ENCODE data around the gene SEMA3A.
A peak's percentile ranks its signal among the peaks of the same experiment; 100 is the strongest.
"Not testable (repeated sequence)": the region's sequence is repeated elsewhere in the genome, so short reads cannot be mapped to it uniquely, and the experiment has no call there.

SEMA3A gene

DNA sequence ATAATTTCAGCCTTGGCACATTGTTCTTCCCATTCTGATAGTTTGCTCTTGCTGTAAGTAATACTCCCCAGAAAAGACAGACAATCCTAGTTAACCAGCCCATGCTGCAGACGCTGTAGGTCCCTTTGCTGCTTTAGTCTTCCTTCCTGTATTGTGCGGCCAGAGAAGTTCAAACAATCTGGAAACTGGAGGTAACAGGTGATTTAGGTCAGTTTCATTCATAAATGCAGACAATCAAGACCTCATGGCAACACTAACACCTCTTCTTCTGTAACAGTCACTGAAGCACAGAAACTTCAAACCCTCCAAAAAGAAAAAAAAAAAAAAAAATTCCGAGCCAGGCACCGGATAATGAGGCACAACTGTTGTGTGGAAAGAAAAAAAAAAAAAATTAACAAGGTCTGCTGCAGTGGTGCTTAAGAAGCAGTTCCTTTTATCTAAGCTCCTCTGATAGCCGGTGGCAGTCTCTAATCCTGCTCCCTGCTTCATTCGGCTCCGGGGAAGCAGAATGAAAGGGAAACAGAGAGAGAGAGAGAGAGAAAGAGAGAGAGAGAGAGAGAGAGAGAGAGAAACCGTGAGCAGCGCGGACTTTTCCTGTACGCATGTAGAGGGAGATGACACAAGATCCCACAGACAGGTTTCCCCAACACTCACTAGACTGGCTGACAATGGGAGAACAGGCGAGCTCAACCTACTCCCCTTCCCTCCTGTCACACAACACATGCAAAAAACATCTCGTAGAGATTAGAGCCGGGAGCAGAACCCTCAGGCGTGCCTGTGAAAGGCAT is at the start of gene SEMA3A:
SEMA3A (minus strand) TSS at position 306 of the 788 bp plus-strand sequence; CDS start at position 103, 203 bp downstream.
- peak; percentile 75 for DNase-seq (ENCODE audit: low spot score)

DNA sequence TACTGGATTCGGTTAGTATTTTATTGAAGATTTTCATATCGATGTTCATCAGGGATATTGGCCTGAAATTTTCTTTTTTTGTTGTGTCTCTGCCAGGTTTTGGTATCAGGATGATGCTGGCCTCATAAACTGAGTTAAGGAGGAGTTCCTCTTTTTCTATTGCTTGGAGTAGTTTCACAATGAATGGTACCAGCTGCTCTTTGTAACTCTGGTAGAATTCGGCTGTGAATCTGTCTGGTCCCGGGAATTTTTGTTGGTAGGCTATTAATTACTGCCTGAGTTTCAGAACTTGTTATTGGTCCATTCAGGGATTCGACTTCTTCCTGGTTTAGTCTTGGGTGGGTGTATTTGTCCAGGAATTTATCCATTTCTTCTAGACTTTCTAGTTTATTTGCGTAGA is 48.4 kb upstream of the SEMA3A start:
- DNase-seq (ENCODE audit: low spot score): not testable (repeated sequence)

DNA sequence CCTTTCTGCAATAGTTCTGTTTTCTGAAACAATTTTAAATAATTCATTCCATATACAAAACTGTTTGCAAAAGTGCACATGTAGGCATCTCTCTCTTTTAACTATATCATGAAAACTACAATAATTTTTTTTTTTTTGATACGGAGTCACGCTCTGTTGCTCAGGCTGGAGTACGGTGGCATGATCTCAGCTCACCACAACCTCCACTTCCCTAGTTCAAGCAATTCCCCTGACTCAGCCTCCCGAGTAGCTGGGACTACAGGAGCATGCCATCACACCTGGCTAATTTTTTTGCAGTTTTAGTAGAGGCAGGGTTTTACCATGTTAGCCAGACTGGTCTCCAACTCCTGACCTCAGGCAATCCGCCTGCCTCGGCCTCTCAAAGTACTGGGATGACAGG is 44.0 kb upstream of the SEMA3A start:
- no peak for DNase-seq (ENCODE audit: low spot score)

DNA sequence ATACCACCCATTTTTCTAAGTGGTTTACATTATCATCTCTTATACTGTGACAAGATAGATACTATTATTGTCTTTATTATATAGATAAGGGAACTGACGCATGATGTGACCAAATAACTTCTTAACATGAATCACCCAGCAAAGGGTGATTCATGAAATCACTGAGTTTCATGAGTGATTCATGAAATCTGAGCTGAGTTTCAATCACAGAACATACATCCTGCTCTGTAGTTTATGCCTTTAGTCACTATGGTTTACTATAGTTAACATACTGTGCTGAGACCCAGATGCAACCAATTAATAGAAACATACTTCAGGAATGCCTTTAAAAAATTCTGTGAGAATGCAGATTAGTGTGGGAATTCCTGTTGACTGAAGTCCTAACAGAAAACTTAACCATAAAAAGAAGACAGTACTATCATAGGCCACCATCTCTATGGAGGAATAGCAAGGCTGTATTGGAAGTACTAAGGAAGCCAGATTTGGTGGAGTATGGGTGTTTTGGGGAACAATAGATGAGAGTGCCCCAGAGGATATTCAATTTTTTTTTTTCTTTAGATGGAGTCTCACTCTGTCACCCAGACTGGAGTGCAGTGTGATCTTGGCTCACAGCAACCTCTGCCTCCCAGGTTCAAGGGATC is 43.1 kb upstream of the SEMA3A start:
- DNase-seq (ENCODE audit: low spot score): no peak

DNA sequence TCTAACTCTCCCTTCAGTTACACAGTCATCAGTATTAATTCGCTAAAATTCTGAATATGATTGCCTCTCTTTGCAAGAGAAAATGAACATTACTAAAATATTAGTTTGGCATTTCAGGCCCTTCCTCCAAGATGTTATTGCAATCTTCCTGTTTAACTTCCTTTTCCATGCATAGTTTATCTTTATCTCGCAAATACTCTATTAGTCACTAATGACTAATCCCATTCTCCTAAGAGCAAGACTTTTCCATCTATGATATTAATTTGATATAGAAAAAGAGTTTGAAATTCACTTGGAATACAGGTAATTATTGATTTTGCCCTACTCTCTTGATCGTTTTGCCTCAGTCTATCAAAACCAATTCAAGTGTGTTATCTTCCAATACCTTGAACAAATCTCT is 41.8 kb upstream of the SEMA3A start:
- no peak for DNase-seq (ENCODE audit: low spot score)

DNA sequence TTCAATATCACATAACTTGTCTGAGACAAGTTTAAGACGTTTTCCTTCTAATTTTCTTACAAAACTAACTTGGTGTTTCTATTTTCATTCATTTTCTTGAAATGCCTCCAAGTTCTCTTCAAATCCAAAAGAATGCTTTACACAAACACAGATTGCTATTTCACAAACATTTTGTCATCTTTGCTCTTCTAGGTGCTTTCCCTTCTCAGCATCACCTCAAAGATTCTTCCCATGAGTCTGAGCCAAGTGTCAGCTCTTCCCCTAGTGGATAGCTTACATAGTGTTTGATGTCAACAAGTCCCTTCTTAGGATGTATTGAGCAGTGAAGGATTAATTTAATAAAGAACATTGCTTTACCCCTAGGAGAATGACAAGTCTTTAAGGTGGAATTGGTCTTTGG is 38.1 kb upstream of the SEMA3A start:
- DNase-seq (ENCODE audit: low spot score): no peak

DNA sequence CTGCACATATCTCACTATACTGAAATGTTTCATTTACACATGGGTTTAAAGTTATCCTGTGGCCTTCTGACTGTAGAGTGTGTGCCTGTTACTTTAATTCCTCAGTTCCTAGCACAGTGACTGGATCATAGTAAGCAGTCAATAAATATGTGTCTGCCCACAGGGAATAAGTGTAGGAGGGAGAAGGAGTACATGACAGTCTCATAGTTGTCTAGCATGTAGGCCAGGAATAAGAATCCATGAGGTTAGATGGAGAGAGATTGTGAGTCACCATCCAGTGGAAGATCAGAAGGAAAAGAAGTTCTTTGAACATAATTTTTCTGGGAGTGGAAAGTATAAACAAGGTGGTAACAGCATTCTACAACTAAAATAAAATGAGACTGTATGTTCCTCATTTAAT is 36.6 kb upstream of the SEMA3A start:
- DNase-seq (ENCODE audit: low spot score): no peak

DNA sequence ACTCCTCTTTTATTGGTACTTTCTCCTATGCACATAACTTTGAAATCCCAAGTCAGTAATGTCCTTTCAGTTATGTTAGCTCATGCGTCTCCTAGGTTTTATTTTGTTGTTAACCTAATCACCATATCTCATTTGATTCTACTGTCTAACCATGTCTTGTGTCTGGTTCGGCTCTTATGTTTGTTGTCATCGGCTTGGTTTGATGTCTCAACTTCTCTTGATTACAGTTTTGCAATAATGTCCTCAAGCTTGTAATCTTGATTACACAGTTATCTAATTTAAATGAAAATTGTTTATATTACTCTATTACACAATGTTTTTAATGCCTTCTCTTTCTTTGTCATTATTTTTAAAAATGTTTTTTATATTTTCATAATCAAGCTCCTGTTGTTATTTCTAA is 35.9 kb upstream of the SEMA3A start:
- DNase-seq (ENCODE audit: low spot score): no peak

DNA sequence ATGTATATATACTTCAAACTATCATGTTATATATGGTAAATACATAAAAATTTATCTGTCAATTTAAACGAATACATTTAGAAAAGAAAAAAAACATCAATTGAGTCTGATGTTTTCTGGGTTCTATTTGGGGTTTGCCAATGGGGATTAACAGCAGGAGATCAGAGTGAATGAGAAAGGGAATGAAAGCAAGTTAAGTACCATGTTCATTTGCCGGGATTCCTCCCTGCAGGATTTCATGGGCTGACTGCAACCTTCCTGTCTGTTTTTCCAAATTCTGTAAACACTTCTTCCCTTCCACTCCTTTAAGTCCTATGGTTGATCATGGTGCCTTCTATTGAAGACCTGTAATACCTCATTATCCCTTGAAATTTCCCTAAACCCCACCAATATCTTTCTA is 33.9 kb upstream of the SEMA3A start:
- DNase-seq (ENCODE audit: low spot score): no peak

DNA sequence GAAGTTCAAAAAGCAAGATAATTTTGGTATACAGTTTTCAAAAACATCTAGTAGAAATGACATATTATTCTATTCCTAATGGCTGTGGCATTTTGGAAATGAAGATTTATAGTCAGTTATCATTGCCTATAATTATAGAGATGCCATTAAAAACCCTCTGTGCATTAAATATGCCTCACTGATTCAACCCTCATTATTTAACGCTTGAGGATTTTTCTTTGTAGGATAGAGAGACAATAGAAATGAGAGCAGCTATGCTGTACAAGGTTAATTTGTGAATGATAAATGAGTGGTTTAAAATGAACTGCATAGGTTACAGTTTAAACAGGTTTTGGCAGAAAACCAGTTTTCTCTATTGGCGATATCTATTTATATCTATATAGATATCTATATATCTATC is 32.2 kb upstream of the SEMA3A start:
- no peak for DNase-seq (ENCODE audit: low spot score)

DNA sequence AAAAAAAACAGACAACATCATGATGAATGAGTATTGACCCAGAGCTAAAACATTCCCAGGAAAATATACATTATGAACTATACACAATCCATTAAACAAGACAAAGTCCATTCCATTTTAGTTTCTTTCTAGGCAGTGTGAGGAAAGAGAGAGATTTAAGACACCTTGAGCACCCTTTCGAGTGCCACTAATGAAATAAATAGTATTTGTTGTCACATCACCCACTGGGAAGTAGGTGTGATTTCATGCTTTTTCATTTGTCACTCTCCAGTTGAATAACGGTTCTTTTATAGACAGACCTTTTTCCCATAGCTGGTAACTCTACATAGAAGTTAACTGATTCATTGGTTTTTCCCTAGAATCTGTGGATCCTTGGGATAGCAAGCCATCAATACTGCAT is 29.9 kb upstream of the SEMA3A start:
- no peak for DNase-seq (ENCODE audit: low spot score)

DNA sequence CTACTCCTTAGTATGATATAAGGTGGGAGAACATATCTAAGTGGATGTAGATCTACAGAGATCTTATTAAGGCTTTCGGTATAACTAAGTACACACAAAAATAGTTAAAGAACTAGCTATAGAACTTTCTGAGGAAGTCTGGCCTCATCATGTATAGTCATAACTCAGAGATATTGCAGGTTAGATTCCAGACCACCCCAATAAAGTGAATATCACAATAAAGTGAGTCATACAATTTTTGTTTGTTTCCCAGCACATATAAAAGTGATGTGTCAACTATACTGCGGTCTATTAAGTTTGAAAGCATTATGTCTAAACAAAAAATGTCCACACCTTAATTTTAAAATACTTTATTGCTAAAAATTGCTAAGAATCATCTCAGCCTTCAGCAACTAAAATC is 24.7 kb upstream of the SEMA3A start:
- DNase-seq (ENCODE audit: low spot score): no peak

DNA sequence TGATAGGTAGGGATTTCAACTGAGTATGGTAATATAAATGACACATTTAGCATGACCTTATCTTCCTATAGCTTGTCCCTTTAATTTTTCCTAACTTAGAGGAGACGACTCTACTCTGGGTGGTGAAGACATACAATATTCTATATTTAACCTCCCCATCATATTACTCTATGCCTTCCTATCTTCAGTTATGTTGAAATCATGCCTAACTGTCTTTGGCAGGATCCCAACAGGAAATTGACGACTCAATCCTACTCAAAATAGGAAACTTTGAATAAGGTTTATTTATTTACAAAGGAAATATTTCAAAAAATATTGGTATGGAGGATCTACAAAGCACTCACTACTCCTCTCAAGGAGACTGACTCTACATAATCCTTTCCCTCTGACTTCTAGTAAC is 24.1 kb upstream of the SEMA3A start:
- DNase-seq (ENCODE audit: low spot score): no peak

DNA sequence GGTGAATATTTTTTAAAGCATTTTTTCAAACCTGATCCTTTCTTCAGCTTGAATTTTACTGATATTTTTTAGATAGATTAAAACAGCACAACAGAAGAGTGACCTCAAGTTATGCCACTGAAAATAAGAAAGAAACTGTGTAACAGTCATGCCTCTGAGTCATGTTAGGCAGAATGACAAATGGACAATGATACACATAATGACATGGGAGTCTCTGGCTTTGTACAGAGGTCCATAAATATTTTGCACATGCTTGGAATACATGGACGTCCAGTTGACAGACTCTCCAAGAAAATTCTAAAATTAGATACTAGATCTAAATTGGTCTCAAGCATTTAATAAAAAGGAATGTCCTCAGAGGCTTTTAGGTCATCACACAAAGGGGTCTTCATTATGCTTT is 21.9 kb upstream of the SEMA3A start:
- DNase-seq (ENCODE audit: low spot score): no peak

DNA sequence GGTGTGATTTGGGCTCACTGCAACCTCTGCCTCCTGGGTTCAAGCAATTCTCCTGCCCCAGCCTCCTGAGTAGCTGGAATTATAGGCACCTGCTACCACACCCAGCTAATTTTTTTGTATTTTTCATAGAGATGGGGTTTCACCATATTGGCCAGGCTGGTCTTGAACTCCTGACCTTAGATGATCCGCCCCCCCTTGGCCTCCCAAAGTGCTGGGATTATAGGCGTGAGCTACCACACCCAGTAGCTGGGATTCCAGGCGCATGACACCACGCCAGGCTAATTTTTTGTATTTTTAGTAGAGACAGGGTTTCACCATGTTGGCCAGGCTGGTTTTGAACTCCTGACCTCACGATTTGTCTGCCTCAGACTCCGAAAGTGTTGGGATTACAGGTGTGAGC is 20.2 kb upstream of the SEMA3A start:
- DNase-seq (ENCODE audit: low spot score): not testable (repeated sequence)

DNA sequence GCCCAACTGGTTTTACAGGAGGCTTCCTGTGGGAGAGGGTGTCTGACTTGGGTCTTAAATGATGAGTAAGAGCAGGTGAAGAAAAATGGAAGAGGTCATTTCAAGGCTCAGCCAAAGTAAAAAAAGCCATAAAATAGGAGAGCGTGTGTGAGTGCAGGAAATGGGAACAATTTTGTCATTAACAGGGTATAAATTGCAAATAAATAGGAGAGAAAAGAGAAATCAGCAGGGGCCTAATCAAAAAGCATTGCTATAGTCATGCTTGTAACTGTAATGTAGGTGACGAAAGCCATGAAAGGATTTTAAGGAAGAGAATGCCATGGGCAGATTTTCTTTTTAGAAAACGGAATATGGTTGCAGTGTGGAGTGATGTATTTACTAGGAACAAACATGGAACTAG is 15.7 kb upstream of the SEMA3A start:
- no peak for DNase-seq (ENCODE audit: low spot score)

DNA sequence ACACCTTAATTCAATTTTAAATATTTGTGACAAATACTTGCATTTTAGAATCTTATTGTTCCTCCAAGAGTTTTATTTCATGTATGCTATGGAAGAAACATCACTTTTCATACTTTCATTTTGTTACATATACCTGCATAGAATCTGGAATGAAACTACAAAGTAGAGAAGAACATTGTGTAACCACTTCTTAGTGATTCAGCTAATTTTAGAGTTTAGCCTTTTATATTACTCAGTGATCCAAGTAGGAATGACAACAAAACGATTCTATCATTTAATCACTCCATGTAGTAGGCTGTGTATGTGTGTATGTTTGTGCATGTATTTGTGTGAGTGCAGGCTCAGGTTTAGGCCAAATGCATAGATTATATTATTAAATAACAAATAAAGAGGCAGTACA is 14.4 kb upstream of the SEMA3A start:
- DNase-seq (ENCODE audit: low spot score): no peak

DNA sequence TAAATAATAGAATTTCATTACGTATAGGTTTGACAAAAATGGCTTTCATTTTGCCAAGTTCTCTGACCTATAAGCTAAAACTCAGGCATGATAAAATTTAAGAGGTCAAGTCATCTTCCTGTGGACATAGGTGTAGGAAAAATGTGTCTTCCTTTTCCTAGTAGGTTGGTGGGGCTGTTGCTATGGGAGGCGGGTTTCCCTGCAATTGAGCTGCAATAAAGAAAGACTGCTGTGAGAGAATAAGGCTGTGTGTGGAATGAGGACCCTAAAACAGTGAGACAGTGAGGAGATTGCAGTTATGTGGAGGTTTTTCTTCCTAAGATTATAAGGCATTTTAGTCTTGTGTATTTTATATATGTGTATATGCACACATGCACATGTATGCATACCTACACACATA is 13.0 kb upstream of the SEMA3A start:
- DNase-seq (ENCODE audit: low spot score): no peak

DNA sequence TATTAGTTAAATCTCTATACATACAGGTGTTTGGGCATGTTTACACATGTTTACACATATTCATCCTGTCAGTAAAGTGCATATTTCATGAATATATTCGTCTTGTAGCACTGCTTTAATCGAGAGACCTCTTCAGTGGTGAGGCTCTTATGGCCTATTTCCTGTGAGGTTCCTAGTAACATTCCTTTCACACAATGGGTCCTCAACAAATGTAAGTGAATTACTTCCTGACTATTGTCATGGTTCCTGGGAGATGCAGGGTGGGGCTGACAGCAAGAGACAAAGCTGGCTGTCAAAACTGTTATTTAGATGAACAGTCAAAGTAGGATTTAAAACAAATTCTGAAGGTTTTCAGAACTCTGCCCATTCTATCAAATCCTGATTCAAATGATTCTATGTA is 12.4 kb upstream of the SEMA3A start:
- DNase-seq (ENCODE audit: low spot score): no peak

DNA sequence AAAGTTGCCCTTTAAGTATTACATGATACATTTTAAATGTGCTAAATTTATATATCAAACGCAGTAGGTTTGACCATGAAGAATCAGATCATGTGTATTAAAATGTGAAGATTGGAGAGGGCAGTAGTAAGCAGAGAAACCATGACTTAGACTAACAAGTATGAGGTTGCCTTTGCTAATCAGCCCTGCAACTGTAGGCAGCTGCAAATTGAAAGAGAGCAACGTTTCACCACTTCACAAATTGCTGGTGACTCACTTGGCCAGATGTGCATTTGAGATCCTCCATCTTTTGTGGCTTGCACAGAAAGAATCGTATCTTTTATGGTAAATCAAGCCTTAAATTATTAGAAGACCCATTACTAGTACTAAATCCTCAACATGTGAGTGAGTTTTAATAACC is 10.1 kb upstream of the SEMA3A start:
- DNase-seq (ENCODE audit: low spot score): no peak

DNA sequence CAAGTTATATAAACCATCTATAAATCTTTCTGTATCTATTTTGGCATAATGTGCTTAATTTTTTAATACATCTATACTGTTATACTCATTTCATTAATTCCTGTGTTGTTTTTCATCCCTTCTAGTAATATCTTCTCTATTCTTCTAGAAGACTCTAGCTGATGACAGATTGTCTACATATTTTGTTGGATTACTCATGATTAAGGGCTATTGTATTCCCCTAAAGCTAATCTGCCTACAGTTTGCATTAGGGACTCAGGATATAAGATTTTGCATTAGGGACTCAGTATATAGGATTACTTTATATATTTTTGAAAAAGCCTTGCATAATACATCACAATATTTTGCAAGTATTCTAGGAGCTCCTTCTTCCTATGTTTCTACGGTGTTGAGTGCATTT is 8.3 kb upstream of the SEMA3A start:
- no peak for DNase-seq (ENCODE audit: low spot score)

DNA sequence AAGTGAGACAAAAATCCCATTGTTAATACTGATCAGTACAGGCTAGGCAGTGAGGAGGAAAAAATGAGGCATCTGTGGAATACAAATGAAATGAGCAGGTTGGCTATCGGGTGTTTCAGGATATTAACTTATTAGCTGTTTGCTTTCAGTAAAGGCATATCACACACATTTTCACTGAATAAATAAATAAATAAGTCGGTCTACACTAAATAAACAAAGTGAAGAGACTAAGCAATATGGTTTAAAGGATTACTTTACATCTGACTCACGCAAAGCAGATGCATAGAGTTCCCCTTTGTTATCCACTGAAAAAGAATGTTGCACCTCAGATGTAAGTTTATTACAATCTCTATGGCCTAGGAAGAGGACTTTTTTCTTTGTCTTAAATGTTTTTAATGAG is 6.3 kb upstream of the SEMA3A start:
- no peak for DNase-seq (ENCODE audit: low spot score)

DNA sequence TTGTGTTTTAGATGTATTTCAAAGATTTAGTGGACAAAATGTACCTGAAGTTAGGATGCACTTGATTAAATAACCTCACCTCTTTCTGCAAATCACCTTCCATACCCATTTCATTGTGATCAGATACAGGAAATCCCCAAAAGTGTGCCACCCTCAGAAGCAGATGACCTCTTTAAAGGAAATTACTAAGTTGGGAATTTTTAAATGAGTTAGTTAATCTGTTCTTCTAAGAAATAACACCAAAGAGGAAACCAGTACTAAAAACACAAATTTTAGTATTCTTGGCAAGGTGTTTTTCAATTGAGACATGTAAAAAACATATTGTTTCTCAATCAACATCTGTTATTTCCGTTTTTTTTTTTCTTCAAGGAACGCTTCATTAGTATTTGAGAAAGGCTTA is 4.6 kb upstream of the SEMA3A start:
- no peak for DNase-seq (ENCODE audit: low spot score)

DNA sequence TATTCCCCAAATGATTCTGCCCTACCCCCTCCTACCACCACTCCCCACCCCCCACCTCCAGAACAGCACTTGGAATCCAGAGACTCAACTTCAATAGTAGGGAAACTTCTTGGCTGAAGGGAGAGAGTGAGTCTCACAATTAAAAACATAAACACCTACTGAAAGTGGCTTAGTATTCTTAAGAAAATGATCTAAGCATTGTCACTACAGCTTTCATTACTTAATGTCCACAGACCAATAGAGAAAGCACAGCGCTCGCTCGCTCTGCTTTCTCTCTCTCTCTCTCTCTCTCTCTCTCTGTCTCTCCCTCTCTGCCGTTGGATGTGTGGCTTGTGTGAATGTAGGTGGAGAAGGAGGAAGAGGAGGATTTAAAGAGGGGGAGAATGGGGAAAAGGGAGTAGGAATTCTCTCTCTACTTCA is 1.5 kb upstream of the SEMA3A start:
- no peak for DNase-seq (ENCODE audit: low spot score)

Measured in left forelimb (tissue), 1 donor.